Type B pancreatic cell (in vitro differentiated cells): ENCODE results near the gene ITGB1BP1. TPM values are rescaled to one million over a fixed set of nuclear protein-coding genes. Genes with fewer than 3 reads are reported as not detected.
A peak's percentile ranks its signal among the peaks of the same experiment; 100 is the strongest.

Source experiments
- DNase-seq: peaks from one replicate; pipeline ENCODE4 v3.0.0; 2021; ENCODE audit warnings: mixed read lengths; ENCODE audit not compliant: unreplicated experiment; ENCODE audit errors: extremely low spot score
- H3K27ac Mint-ChIP-seq: 2 replicates; pipeline ENCODE4 v1.8.0; 2021; ENCODE audit warnings: mild to moderate bottlenecking, mixed read lengths
- H3K27me3 Mint-ChIP-seq: 2 replicates; pipeline ENCODE4 v1.8.0; 2021; ENCODE audit warnings: mixed read lengths
- H3K36me3 Mint-ChIP-seq: 2 replicates; pipeline ENCODE4 v1.8.0; 2021; ENCODE audit warnings: mixed read lengths
- H3K4me1 Mint-ChIP-seq: one replicate; pipeline ENCODE4 v1.8.0; 2021; ENCODE audit warnings: mixed read lengths; ENCODE audit not compliant: unreplicated experiment
- H3K4me3 Mint-ChIP-seq: 2 replicates; pipeline ENCODE4 v1.8.0; 2021; ENCODE audit warnings: mild to moderate bottlenecking, mixed read lengths
- H3K9me3 Mint-ChIP-seq: 2 replicates; pipeline ENCODE4 v1.8.0; 2021; ENCODE audit warnings: mixed read lengths
- CTCF ChIP-seq: fragments of 200-600 bp; sonication (generic); conservative IDR thresholded peaks from 2 replicates; pipeline ENCODE4 v1.5.0; 2021; ENCODE audit warnings: antibody characterized with exemption, mild to moderate bottlenecking
- total RNA-seq: library from RNA; stranded (reverse); gene quantifications from 2 replicates; pipeline ENCODE4 v1.2.1, GENCODE V29; 2021; ENCODE audit warnings: low replicate concordance

The ITGB1BP1 gene
- total RNA-seq, 1 donor from 2014 or later: 57.2 TPM

GRCh38 chr2:9359463-9359862 is 63.9 kb downstream of the ITGB1BP1 start:
- no peak for DNase-seq
- H3K27me3 Mint-ChIP-seq: no peaks in the 10 kb centered on the region
- H3K4me1 Mint-ChIP-seq: peaks cover 7% of the 10 kb centered on the region
- no peaks in the 10 kb centered on the region for H3K9me3 Mint-ChIP-seq
- H3K27ac Mint-ChIP-seq: no peak overlapping the region
- peaks cover 37% of the 10 kb centered on the region for H3K36me3 Mint-ChIP-seq
- H3K4me3 Mint-ChIP-seq: no peak overlapping the region
- no peak for TF ChIP-seq CTCF

GRCh38 chr2:9358846-9359245 is 64.5 kb downstream of the ITGB1BP1 start:
- Mint-ChIP-seq H3K27me3 (no peaks in the 10 kb centered on the region), H3K4me3 (no peak overlapping the region), H3K36me3 (peaks cover 34% of the 10 kb centered on the region), H3K9me3 (no peaks in the 10 kb centered on the region), H3K4me1 (peaks cover 6% of the 10 kb centered on the region), H3K27ac (no peak overlapping the region)
- DNase-seq: no peak
- no peak for TF ChIP-seq CTCF

GRCh38 chr2:9356261-9356660 is 67.1 kb downstream of the ITGB1BP1 start:
- H3K36me3 Mint-ChIP-seq: peaks cover 33% of the 10 kb centered on the region
- H3K4me1 Mint-ChIP-seq: peaks cover 6% of the 10 kb centered on the region
- no peaks in the 10 kb centered on the region for H3K27me3 Mint-ChIP-seq
- DNase-seq: no peak
- peak overlapping the region; percentile 7 for H3K27ac Mint-ChIP-seq
- no peak for TF ChIP-seq CTCF
- H3K4me3 Mint-ChIP-seq: peak overlapping the region; percentile 3
- H3K9me3 Mint-ChIP-seq: no peaks in the 10 kb centered on the region

- Mint-ChIP-seq H3K4me1 (peaks cover 6% of the 10 kb centered on the region), H3K27me3 (no peaks in the 10 kb centered on the region), H3K36me3 (peaks cover 36% of the 10 kb centered on the region), H3K27ac (peak overlapping the region; percentile 7), H3K4me3 (peak overlapping the region; percentile 3), H3K9me3 (no peaks in the 10 kb centered on the region)
- DNase-seq: no peak
- TF ChIP-seq CTCF: no peak
These were observed 67.6 kb downstream of the ITGB1BP1 start for GRCh38 chr2:9355716-9356115.

GRCh38 chr2:9355270-9355669 is 68.1 kb downstream of the ITGB1BP1 start:
- H3K27me3 Mint-ChIP-seq: no peaks in the 10 kb centered on the region
- H3K4me3 Mint-ChIP-seq: no peak overlapping the region
- no peak for TF ChIP-seq CTCF
- no peaks in the 10 kb centered on the region for H3K9me3 Mint-ChIP-seq
- no peak overlapping the region for H3K27ac Mint-ChIP-seq
- peaks cover 6% of the 10 kb centered on the region for H3K4me1 Mint-ChIP-seq
- peaks cover 34% of the 10 kb centered on the region for H3K36me3 Mint-ChIP-seq
- no peak for DNase-seq

GRCh38 chr2:9354318-9354717 is 69.0 kb downstream of the ITGB1BP1 start:
- no peak for DNase-seq
- no peak overlapping the region for H3K27ac Mint-ChIP-seq
- H3K9me3 Mint-ChIP-seq: no peaks in the 10 kb centered on the region
- peaks cover 6% of the 10 kb centered on the region for H3K4me1 Mint-ChIP-seq
- peaks cover 30% of the 10 kb centered on the region for H3K36me3 Mint-ChIP-seq
- H3K4me3 Mint-ChIP-seq: no peak overlapping the region
- no peak for TF ChIP-seq CTCF
- H3K27me3 Mint-ChIP-seq: no peaks in the 10 kb centered on the region
